C4-2B (cell line): Measurements from ENCODE around the gene PAM.
"Not testable (repeated sequence)": the region's sequence is repeated elsewhere in the genome, so short reads cannot be mapped to it uniquely, and the experiment has no call there.

Source experiments
- H3K27ac ChIP-seq: fragments of 450-650 bp; 2 replicates; pipeline ENCODE4 v1.5.1; 2017
- ZFX ChIP-seq: fragments of 450-650 bp; IDR thresholded peaks from 2 replicates; pipeline ENCODE4 v1.6.1; 2017
- TF ChIP-seq, protein P1 (sequence below): fragments of 450-650 bp; conservative IDR thresholded peaks from 2 replicates; pipeline ENCODE4 v1.5.1; 2017; ENCODE audit warnings: mild to moderate bottlenecking

The PAM gene

DNA sequence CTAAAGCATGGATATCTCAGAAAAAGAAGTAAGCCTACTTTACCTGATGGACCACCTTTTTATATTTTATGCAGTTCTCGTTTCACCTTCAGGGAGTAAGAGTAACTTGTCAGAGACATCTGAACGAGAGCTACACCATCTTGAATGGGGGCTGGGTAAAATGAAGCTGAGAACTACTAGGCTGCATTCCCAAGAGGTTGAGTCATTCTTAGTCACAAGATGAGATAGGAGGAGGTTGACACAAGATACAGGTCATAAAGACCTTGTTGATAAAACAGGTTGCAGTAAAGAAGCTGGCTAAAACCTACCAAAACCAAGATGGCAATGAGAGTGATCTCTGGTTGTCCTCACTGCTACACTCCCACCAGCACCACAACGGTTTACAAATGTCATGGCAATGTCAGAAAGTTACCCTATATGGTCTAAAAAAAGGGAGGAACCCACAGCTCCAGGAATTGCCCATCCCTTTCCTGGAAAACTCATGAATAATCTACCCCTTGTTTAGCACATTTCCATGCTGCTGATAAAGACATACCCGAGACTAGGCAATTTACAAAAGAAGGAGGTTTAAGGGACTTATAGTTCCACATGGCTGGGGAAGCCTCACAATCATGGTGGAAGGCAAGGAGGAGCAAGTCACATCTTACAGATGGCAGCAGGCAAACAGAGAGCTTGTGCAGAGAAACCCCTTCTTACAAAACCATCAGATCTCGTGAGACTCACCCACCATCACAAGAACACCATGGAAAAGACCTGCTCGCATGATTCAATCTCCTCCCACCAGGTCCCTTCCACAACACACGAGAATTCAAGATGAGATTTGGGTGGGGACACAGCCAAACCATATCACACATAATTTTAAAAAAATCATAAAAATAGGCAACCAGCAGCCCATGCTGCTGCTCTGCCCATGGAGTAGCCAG is 302.4 kb downstream of the PAM start:
- no peak overlapping the region for H3K27ac ChIP-seq
- TF ChIP-seq, protein P1, sequence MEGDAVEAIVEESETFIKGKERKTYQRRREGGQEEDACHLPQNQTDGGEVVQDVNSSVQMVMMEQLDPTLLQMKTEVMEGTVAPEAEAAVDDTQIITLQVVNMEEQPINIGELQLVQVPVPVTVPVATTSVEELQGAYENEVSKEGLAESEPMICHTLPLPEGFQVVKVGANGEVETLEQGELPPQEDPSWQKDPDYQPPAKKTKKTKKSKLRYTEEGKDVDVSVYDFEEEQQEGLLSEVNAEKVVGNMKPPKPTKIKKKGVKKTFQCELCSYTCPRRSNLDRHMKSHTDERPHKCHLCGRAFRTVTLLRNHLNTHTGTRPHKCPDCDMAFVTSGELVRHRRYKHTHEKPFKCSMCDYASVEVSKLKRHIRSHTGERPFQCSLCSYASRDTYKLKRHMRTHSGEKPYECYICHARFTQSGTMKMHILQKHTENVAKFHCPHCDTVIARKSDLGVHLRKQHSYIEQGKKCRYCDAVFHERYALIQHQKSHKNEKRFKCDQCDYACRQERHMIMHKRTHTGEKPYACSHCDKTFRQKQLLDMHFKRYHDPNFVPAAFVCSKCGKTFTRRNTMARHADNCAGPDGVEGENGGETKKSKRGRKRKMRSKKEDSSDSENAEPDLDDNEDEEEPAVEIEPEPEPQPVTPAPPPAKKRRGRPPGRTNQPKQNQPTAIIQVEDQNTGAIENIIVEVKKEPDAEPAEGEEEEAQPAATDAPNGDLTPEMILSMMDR = no peak
- TF ChIP-seq ZFX = no peak

DNA sequence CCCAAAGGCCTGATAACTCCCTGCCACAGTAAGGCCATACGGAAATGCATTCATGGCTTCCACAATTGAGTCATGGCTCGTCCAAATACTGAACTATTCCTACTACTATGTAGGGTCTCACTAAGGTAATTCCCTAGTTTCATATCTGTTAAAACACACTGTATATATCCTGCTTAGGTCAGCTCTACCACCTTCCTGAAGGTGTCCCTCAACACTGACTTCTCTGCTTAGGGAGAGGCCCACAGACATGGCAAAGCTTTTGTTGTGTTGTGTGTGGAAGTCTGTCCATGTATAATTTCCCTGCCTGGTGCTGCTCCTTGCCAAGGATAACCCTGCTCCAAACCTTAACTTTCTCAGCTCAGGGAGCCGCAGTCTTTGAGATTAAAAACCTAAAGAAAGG is 304.4 kb downstream of the PAM start:
- TF ChIP-seq, protein P1 = no peak
- TF ChIP-seq ZFX = no peak
- no peak overlapping the region for H3K27ac ChIP-seq

DNA sequence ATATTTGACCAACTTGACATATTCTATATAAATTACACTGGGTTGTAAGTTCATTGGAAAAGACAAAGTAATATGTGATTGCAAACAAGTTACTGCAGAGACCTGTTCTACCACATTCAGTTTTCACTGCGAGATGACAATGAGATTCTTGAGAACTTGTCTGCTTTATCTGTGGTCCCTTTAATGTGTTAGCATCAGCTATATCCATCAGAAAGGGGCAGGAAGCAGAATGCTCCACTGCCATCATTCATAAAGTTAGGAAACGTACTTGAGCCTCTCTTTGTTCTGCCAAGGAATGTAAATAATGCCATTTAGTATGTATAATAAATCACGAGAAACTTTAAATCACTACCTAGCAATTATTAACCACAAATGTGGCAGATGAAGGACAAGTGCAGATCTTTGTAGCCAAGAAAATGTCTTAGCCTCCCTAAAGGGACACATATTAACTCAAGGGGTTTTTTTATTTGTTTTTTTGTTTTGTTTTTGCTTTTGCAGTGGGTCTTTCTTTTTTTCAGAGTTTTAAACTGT is 305.4 kb downstream of the PAM start:
- H3K27ac ChIP-seq = no peak overlapping the region
- TF ChIP-seq, protein P1 = no peak
- TF ChIP-seq ZFX = no peak

DNA sequence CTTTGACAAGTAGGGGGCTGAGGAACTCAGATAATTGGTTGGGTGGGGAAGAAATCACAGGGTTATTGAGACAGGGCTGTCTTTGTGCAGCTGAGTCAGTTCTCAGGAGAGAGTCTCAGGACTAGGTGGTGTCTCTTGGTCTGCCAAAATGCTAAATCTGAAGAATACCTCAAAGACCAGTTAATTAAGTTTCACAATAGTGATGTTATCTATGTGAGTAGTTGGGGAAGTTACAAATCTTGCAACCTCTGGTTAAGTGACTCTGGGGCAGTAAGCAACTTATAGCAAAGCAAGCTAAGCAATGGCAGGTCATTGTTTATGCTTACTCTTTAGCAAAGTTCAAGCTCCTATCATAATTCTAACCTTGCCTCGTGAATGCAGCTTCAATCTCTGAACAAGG is 311.2 kb downstream of the PAM start:
- no peak overlapping the region for H3K27ac ChIP-seq
- TF ChIP-seq, protein P1 = no peak
- TF ChIP-seq ZFX = no peak

DNA sequence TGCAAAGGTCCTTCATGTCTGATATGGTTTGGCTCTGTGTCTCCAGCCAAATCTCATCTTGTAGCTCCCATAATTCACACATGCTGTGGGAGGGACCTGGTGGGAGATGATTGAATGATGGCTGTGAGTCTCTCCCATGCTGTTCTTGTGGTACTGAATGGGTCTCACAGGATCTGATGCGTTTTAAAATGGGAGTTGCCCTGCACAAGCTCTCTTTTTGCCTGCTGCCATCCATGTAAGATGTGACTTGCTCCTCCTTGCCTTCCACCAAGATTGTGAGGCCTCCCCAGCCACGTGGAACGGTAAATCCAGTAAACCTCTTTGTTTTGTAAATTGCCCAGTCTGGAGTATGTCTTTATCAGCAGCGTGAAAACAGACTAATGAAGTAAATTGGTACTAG is 318.4 kb downstream of the PAM start:
- H3K27ac ChIP-seq = not testable (repeated sequence)

DNA sequence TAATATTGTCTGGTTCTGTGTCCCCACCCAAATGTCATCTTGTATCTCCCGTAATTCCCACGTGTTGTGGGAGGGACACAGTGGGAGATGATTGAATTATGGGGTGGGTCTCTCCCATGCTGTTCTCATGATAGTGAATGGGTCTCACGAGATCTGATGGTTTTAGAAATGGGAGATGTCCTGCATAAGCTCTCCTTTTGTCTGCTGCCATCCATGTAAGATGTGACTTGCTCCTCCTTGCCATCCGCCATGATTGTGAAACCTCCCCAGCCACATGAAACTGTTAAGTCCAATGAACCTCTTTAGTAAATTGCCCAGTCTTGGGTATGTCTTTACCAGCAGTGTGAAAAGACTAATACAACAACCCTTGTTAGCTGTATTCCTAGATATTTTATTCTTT is 320.3 kb downstream of the PAM start:
- TF ChIP-seq ZFX = no peak
- TF ChIP-seq, protein P1 = no peak
- H3K27ac ChIP-seq = no peak overlapping the region
